A673 (cell line): ENCODE results near the gene TNRC6A. TPM values are rescaled to one million over a fixed set of nuclear protein-coding genes. Genes with fewer than 3 reads are reported as not detected.
A peak's percentile ranks its signal among the peaks of the same experiment; 100 is the strongest.

Experiments used
- BruUV-seq: library from RNA; stranded (reverse); fragments of 400-500 nt; replicated peaks from 2 replicates; lab custom pipeline; 2021; lab: Mats Ljungman, UMichigan
- CTCF ChIA-PET: fragments of 300-600 bp; sonication (Branson Sonifier 250); formaldehyde crosslinking; loops from one replicate; lab custom pipeline; 2022; ENCODE audit warnings: antibody characterized with exemption; lab: Charles Lee
- POLR2A ChIA-PET: fragments of 300-600 bp; sonication (Branson Sonifier 250); formaldehyde crosslinking; loops from one replicate; lab custom pipeline; 2022; ENCODE audit warnings: antibody characterized with exemption; ENCODE audit not compliant: low non-redundant PET; lab: Charles Lee
- DNase-seq: peaks from one replicate; pipeline ENCODE4 v3.0.0-alpha.2; 2015; ENCODE audit warnings: low spot score
- H3K27ac ChIP-seq: fragments of 200-600 bp; sonication (generic); 2 replicates; pipeline ENCODE4 v1.5.1; 2016; ENCODE audit warnings: mixed run types, low read depth, mild to moderate bottlenecking, mixed read lengths, antibody characterized with exemption, low read length; ENCODE audit not compliant: poor library complexity, severe bottlenecking
- H3K27me3 ChIP-seq: fragments of 200-600 bp; sonication (generic); replicated peaks from 2 replicates; pipeline ENCODE4 v1.6.1; 2017; ENCODE audit warnings: mixed run types, low read depth, mild to moderate bottlenecking, mixed read lengths, antibody characterized with exemption, low read length; ENCODE audit not compliant: insufficient read depth, poor library complexity
- H3K36me3 ChIP-seq: fragments of 200-600 bp; sonication (generic); 2 replicates; pipeline ENCODE4 v1.6.1; 2016; ENCODE audit warnings: mixed run types, mild to moderate bottlenecking, mixed read lengths, antibody characterized with exemption, low read length; ENCODE audit not compliant: insufficient read depth, poor library complexity, severe bottlenecking
- H3K4me1 ChIP-seq: fragments of 200-600 bp; sonication (generic); 2 replicates; pipeline ENCODE4 v1.6.1; 2017; ENCODE audit warnings: mixed run types, mild to moderate bottlenecking, mixed read lengths, antibody characterized with exemption, low read length; ENCODE audit not compliant: insufficient read depth, poor library complexity, severe bottlenecking
- H3K4me3 ChIP-seq: fragments of 200-600 bp; sonication (generic); 2 replicates; pipeline ENCODE4 v1.5.1; 2016; ENCODE audit warnings: low read depth, mixed run types, mild to moderate bottlenecking, mixed read lengths, low read length; ENCODE audit not compliant: poor library complexity, severe bottlenecking
- H3K9me3 ChIP-seq: fragments of 200-600 bp; sonication (generic); 2 replicates; pipeline ENCODE4 v1.6.1; 2016; ENCODE audit warnings: mixed run types, low read depth, mild to moderate bottlenecking, mixed read lengths, antibody characterized with exemption, low read length; ENCODE audit not compliant: poor library complexity, severe bottlenecking
- CTCF ChIP-seq: fragments of 300-800, 200-600 bp; sonication (generic); conservative IDR thresholded peaks from 2 replicates; pipeline ENCODE4 v1.5.1; 2017; ENCODE audit warnings: low read depth, mild to moderate bottlenecking, antibody characterized with exemption, low read length, moderate library complexity, mixed read lengths
- EZH2 ChIP-seq: fragments of 200-600 bp; sonication (generic); IDR thresholded peaks from 2 replicates; pipeline ENCODE4 v1.6.1; 2017; ENCODE audit warnings: borderline replicate concordance, low read depth, mild to moderate bottlenecking, mixed read lengths, antibody characterized with exemption, low read length; ENCODE audit not compliant: poor library complexity, severe bottlenecking
- intact Hi-C: fragments of 100-400 bp; cut with micrococcal nuclease; formaldehyde crosslinking; loops from one replicate; pipeline ENCODE4 v1.10.0; 2022; ENCODE audit not compliant: unreplicated experiment
- total RNA-seq: library from RNA; stranded (reverse); gene quantifications from 2 replicates; pipeline ENCODE4 v1.2.3, GENCODE V29; 2021

Gene TNRC6A
- total RNA-seq, 1 experiment from 2014 or later: 90.8 TPM

GRCh38 chr16:24836836-24837235, 107.4 kb downstream of the TNRC6A start:
- no peak for TF ChIP-seq EZH2
- no peak for TF ChIP-seq CTCF
- no TSS peak for BruUV-seq
- CTCF ChIA-PET: no interaction called here
- Histone ChIP-seq H3K4me1 (no peaks in the 10 kb centered on the region), H3K27me3 (no peaks in the 10 kb centered on the region), H3K27ac (no peak overlapping the region), H3K9me3 (no peaks in the 10 kb centered on the region), H3K36me3 (no peaks in the 10 kb centered on the region), H3K4me3 (no peak overlapping the region)
- intact Hi-C loops: loop anchor here (10.0 kb wide), 1 partner anchor 388 kb away; no protein-coding TSS in a partner anchor
- POLR2A ChIA-PET: no interaction called here
- no peak for DNase-seq

- H3K4me3 ChIP-seq: no peak overlapping the region
- intact Hi-C loops: loop anchor here (10.0 kb wide), 1 partner anchor 387 kb away; no protein-coding TSS in a partner anchor
Observed at GRCh38 chr16:24837969-24838368, 108.5 kb downstream of the TNRC6A start.

GRCh38 chr16:24838554-24839266, 109.3 kb downstream of the TNRC6A start:
- DNase-seq: peak; percentile 14
- H3K9me3 ChIP-seq: no peaks in the 10 kb centered on the region
- intact Hi-C loops: loop anchor here (10.0 kb wide), 1 partner anchor 386 kb away; no protein-coding TSS in a partner anchor
- ChIA-PET CTCF (interaction anchor here (0.5 to 0.8 kb wide), 2 partner anchors 68 to 239 kb away, joined by 8 to 12 read pairs; no protein-coding TSS in a partner anchor), POLR2A (interaction anchor here (0.6 kb wide), 1 partner anchor 11 kb away, joined by 4 read pairs; no protein-coding TSS in a partner anchor)
- H3K27me3 ChIP-seq: no peaks in the 10 kb centered on the region
- no peak overlapping the region for H3K27ac ChIP-seq
- no peaks in the 10 kb centered on the region for H3K36me3 ChIP-seq
- TF ChIP-seq CTCF: no peak
- no peak for TF ChIP-seq EZH2
- no peak overlapping the region for H3K4me3 ChIP-seq
- no peaks in the 10 kb centered on the region for H3K4me1 ChIP-seq
- no TSS peak for BruUV-seq

More at GRCh38 chr16:24837969-24838368, 108.5 kb downstream of the TNRC6A start:
- Histone ChIP-seq H3K36me3 (no peaks in the 10 kb centered on the region), H3K4me1 (no peaks in the 10 kb centered on the region), H3K27me3 (no peaks in the 10 kb centered on the region), H3K9me3 (no peaks in the 10 kb centered on the region), H3K27ac (no peak overlapping the region)
- BruUV-seq: no TSS peak
- ChIA-PET CTCF (no interaction called here), POLR2A (no interaction called here)
- no peak for DNase-seq
- no peak for TF ChIP-seq EZH2
- TF ChIP-seq CTCF: no peak
